Panc1 (cell line): ENCODE results near the gene BTBD8. TPM values are rescaled to one million over a fixed set of nuclear protein-coding genes. Genes with fewer than 3 reads are reported as not detected.
"Not testable (repeated sequence)": the region's sequence is repeated elsewhere in the genome, so short reads cannot be mapped to it uniquely, and the experiment has no call there.

Source experiments
- ATAC-seq: fragments of 200-7000 bp; cut with Tn5 transposase; 2 replicates; pipeline ENCODE4 v1.9.1; 2020; ENCODE audit warnings: mild to moderate bottlenecking, moderate library complexity
- BruUV-seq: library from RNA; stranded (reverse); fragments of 400-500 nt; replicated peaks from 2 replicates; lab custom pipeline; 2021; lab: Mats Ljungman, UMichigan
- CTCF ChIA-PET: fragments of 300-600 bp; sonication (Branson Sonifier 250); formaldehyde crosslinking; loops from one replicate; lab custom pipeline; 2022; ENCODE audit warnings: antibody characterized with exemption; lab: Charles Lee
- POLR2A ChIA-PET: fragments of 300-600 bp; sonication (Branson Sonifier 250); formaldehyde crosslinking; loops from one replicate; lab custom pipeline; 2022; ENCODE audit warnings: antibody characterized with exemption; lab: Charles Lee
- DNase-seq: peaks from one replicate; pipeline ENCODE4 v3.0.0-alpha.2; 2010; ENCODE audit warnings: low read depth, low spot score
- H3K27ac ChIP-seq: 2 replicates; pipeline ENCODE4 v1.5.1; 2011; ENCODE audit warnings: mild to moderate bottlenecking, low read length, inconsistent platforms
- H3K27me3 ChIP-seq: fragments of 200-500 bp; sonication (Bioruptor generic); 2 replicates; pipeline ENCODE4 v1.6.0; 2014; ENCODE audit warnings: low read length, inconsistent platforms; ENCODE audit not compliant: control insufficient read depth, insufficient read depth
- H3K36me3 ChIP-seq: fragments of 200-500 bp; sonication (Bioruptor generic); 2 replicates; pipeline ENCODE4 v1.5.1; 2014; ENCODE audit warnings: inconsistent platforms, mild to moderate bottlenecking, low read length, moderate library complexity; ENCODE audit not compliant: control insufficient read depth, insufficient read depth
- H3K4me1 ChIP-seq: 2 replicates; pipeline ENCODE4 v1.5.1; 2011; ENCODE audit warnings: inconsistent platforms, mild to moderate bottlenecking, low read length, moderate library complexity; ENCODE audit not compliant: control insufficient read depth, insufficient read depth
- H3K4me3 ChIP-seq, 2 experiments: 2 replicates each; pipeline ENCODE4 v1.5.1; 2011 to 2012; ENCODE audit warnings: low read depth in 2 of 2, low read length in 2 of 2, mild to moderate bottlenecking in 2 of 2, inconsistent platforms in 1 of 2, moderate library complexity in 1 of 2
- H3K9me3 ChIP-seq: fragments of 200-500 bp; sonication (Bioruptor generic); 2 replicates; pipeline ENCODE4 v1.5.1; 2014; ENCODE audit warnings: low read depth, mild to moderate bottlenecking, inconsistent platforms, low read length, moderate library complexity; ENCODE audit not compliant: control insufficient read depth, insufficient read depth
- POLR2AphosphoS5 ChIP-seq: IDR thresholded peaks from 2 replicates; pipeline ENCODE4 v1.6.1; 2012; ENCODE audit warnings: mild to moderate bottlenecking, low read depth, low read length, moderate library complexity
- REST ChIP-seq, 2 experiments: IDR thresholded peaks; 2 replicates each; pipeline ENCODE4 v1.6.1; 2011 to 2012; ENCODE audit warnings: low read depth in 2 of 2, control low read depth in 1 of 2, low read length in 1 of 2, mild to moderate bottlenecking in 1 of 2, moderate library complexity in 1 of 2; ENCODE audit not compliant: insufficient read depth in 1 of 2
- SIN3A ChIP-seq: IDR thresholded peaks from 2 replicates; pipeline ENCODE4 v1.6.1; 2012; ENCODE audit warnings: low read depth, mild to moderate bottlenecking, low read length, moderate library complexity, borderline replicate concordance; ENCODE audit not compliant: insufficient read depth
- TCF7L2 ChIP-seq: IDR thresholded peaks from 2 replicates; pipeline ENCODE4 v1.6.1; 2011; ENCODE audit warnings: mild to moderate bottlenecking, low read depth, low read length, inconsistent platforms
- in situ Hi-C: cut with HindIII; loops from 2 replicates; pipeline ENCODE4 v1.10.0; 2016; ENCODE audit warnings: low sequenced_read_pairs, low pct_unique_long_range_greater_than_20kb
- intact Hi-C: fragments of 100-400 bp; cut with micrococcal nuclease; formaldehyde crosslinking; loops from one replicate; pipeline ENCODE4 v1.10.0; 2022; ENCODE audit not compliant: unreplicated experiment
- total RNA-seq: library from RNA; stranded (reverse); gene quantifications from one replicate; pipeline ENCODE4 v1.2.1, GENCODE V29; 2021; ENCODE audit not compliant: unreplicated experiment
- TF ChIP-seq, protein P1 (sequence below): fragments of 450-650 bp; IDR thresholded peaks from 2 replicates; pipeline ENCODE4 v1.5.1; 2017; ENCODE audit warnings: mild to moderate bottlenecking

The BTBD8 gene
- total RNA-seq, 1 experiment from 2014 or later = 0.69 TPM

- DNase-seq (no peak), ATAC-seq (no peak)
- no peaks in the 10 kb centered on the region for H3K4me1 ChIP-seq
- BruUV-seq = no TSS peak
- POLR2A ChIA-PET = no interaction called here
- no peak within 1 kb of the TSS for H3K4me3 ChIP-seq
- in situ Hi-C loops = no loop called here
- H3K36me3 ChIP-seq = no peaks in the 10 kb centered on the region
- CTCF ChIA-PET = no interaction called here
- no peak within 1 kb of the TSS for H3K27ac ChIP-seq
- TF ChIP-seq POLR2AphosphoS5 (no peak), REST (IDR thresholded peaks at IDR 0.05; ENCODE audit: insufficient read depth in 1 of 2, low read depth in 2 of 2, low read length in 1 of 2) (no peak), SIN3A (no peak), TCF7L2 (no peak)
- TF ChIP-seq, protein P1, sequence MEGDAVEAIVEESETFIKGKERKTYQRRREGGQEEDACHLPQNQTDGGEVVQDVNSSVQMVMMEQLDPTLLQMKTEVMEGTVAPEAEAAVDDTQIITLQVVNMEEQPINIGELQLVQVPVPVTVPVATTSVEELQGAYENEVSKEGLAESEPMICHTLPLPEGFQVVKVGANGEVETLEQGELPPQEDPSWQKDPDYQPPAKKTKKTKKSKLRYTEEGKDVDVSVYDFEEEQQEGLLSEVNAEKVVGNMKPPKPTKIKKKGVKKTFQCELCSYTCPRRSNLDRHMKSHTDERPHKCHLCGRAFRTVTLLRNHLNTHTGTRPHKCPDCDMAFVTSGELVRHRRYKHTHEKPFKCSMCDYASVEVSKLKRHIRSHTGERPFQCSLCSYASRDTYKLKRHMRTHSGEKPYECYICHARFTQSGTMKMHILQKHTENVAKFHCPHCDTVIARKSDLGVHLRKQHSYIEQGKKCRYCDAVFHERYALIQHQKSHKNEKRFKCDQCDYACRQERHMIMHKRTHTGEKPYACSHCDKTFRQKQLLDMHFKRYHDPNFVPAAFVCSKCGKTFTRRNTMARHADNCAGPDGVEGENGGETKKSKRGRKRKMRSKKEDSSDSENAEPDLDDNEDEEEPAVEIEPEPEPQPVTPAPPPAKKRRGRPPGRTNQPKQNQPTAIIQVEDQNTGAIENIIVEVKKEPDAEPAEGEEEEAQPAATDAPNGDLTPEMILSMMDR = no peak
- no peaks in the 10 kb centered on the region for H3K9me3 ChIP-seq
- intact Hi-C loops = no loop called here
- no peaks in the 10 kb centered on the region for H3K27me3 ChIP-seq
These were observed 4.8 kb upstream of the BTBD8 start, which contains the start of gene SETSIP for GRCh38 chr1:92075311-92075710. Gene SETSIP (minus strand): TSS chr1:92075411. CDS start chr1:92075411, 0 bp downstream.

GRCh38 chr1:92076363-92076762 is 3.8 kb upstream of the BTBD8 start:
- no peak for TF ChIP-seq REST (IDR thresholded peaks at IDR 0.05; ENCODE audit: insufficient read depth in 1 of 2, low read depth in 2 of 2, low read length in 1 of 2)
- TF ChIP-seq SIN3A = no peak
- TF ChIP-seq, protein P1 = no peak
- Histone ChIP-seq H3K4me3 (no peak overlapping the region), H3K4me1 (no peaks in the 10 kb centered on the region), H3K36me3 (no peaks in the 10 kb centered on the region), H3K27ac (no peak overlapping the region), H3K9me3 (no peaks in the 10 kb centered on the region), H3K27me3 (no peaks in the 10 kb centered on the region)
- BruUV-seq = no TSS peak
- CTCF ChIA-PET = no interaction called here
- no peak for DNase-seq
- no peak for ATAC-seq
- in situ Hi-C loops (no loop called here), intact Hi-C loops (no loop called here)
- POLR2A ChIA-PET = no interaction called here

GRCh38 chr1:92078077-92078476 is 2.1 kb upstream of the BTBD8 start:
- CTCF ChIA-PET = interaction anchor here (0.6 kb wide), 1 partner anchor 23 kb away, joined by 7 read pairs; no protein-coding TSS in a partner anchor
- in situ Hi-C loops, POLR2A ChIA-PET, H3K4me3 ChIP-seq, intact Hi-C loops, H3K4me1 ChIP-seq, H3K27ac ChIP-seq, H3K27me3 ChIP-seq, DNase-seq, ATAC-seq, H3K36me3 ChIP-seq, BruUV-seq, H3K9me3 ChIP-seq: not testable (repeated sequence)
